HG02588 (cell line): Measurements from ENCODE around the gene PIP5K1C.

Experiments used
- ATAC-seq: cut with Tn5 transposase; IDR thresholded peaks from one replicate; pipeline ENCODE4 v1.9.1; 2021; ENCODE audit warnings: mild to moderate bottlenecking, moderate library complexity; ENCODE audit not compliant: unreplicated experiment

Gene PIP5K1C

DNA sequence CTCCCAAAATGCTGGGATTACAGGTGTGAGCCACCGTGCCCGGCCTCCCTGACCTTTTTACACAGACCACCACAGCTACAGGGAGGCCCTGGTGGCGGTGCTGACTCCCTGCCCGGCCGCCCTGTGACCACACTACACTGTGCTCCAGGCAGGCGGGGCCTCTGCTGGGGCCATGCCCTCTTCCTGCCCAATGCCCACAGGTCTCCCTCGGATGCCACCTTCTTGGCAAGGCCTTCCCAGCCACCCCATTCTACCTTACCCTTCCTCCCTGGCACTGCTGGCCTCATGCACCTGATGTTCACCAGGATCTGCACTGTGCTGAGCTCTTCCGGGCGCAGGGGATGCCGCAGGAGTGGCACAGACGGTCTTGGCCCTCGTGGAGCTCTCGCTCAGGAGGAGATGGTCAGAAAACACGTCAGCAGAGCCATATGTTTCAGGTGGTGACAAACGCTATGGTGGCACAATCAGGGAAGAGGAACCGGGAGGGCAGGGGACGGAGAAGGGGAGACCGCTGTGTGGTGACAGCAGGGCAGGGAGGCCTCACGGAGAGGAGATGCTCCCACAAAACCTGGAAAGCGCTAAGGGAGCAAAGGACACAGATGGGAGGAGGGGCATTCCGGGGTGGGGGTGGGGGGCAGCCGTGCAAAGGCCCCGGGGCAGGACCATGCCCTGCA is 4.1 kb downstream of the PIP5K1C start:
- ATAC-seq, result no peak

- no peak for ATAC-seq
Observed at GRCh38 chr19:3695124-3695733, 5.0 kb downstream of the PIP5K1C start.

- no peak for ATAC-seq
Observed at GRCh38 chr19:3694361-3695123, 5.7 kb downstream of the PIP5K1C start.

GRCh38 chr19:3693025-3693925 is 7.0 kb downstream of the PIP5K1C start:
- no peak for ATAC-seq

DNA sequence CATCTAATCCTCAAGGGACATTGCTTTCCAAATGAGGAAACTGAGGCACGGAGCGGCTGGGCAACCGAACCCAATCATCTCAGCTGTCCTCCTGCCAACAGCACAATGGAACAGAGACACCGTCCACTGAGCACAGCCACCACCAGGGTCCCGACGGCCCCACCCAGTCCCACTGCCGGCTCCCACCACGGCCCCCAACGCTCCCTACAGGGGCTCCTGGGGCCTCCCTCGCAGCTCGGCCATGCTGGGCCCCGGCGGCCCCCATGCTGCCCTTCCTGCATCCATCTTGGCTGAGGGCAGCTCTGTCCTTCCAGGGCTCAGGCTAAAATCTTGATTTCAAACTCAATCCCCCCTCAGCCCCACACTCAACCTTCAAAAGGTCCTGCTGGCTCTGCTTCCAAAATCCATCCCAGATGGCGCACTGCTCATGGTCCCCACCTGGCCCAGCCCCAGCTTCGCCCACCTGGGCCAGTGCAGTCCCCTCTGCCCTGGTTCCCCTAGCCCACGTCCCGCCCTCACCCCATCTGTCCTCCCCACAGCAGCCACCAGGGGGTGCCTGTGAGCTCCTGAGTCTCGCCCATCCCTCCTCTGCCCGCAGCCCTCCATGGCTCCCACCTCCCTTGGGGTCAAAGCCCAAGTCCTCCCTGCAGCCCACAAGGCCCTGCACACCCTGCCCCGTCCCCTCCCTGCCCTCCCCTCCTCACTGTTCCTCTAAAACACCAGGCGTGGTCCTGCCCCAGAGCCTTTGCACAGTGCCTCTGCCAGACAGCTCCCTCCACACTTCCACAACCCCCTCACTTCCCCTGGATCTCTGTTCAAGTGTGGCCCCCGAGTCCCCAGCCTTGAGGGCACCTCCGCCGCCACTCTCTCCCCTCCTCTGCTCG is 7.9 kb downstream of the PIP5K1C start:
- no peak for ATAC-seq

DNA sequence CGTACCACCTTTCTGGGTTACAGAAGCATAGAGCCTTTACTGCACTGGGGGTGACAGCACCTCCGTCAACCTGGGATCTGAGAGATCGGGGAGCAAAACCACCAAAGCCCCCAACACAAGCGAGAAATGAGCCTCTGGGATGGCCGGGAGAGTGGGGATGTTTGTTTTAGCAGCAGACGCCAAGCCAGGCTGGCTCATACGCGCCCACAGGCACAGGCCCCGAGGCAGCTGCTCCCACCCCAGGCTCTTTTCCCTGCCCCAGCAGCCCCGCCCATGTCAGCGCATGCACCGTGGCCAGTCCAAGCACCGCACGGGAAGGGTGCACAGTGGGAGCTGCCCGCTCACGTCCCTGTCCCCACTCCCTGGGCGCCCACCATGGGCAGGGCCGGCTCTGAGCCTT is 8.5 kb downstream of the PIP5K1C start:
- no peak for ATAC-seq

DNA sequence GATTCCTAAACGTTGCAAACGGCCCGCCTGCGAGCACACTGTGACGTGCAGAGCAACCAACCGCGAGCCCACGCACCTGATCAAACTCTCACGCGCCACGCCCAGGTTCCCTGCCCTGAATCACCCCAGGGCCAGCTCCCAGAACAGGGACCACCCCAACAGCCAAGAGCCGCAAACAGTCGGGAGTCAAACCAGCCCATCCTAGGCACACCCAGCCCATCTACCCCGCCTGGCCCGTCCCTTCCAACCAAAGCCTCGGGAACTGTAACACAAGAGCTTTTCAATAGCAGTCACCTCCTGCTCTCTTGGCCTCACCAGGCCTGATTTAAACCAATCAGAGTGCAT is 8.9 kb downstream of the PIP5K1C start:
- ATAC-seq, result no peak

DNA sequence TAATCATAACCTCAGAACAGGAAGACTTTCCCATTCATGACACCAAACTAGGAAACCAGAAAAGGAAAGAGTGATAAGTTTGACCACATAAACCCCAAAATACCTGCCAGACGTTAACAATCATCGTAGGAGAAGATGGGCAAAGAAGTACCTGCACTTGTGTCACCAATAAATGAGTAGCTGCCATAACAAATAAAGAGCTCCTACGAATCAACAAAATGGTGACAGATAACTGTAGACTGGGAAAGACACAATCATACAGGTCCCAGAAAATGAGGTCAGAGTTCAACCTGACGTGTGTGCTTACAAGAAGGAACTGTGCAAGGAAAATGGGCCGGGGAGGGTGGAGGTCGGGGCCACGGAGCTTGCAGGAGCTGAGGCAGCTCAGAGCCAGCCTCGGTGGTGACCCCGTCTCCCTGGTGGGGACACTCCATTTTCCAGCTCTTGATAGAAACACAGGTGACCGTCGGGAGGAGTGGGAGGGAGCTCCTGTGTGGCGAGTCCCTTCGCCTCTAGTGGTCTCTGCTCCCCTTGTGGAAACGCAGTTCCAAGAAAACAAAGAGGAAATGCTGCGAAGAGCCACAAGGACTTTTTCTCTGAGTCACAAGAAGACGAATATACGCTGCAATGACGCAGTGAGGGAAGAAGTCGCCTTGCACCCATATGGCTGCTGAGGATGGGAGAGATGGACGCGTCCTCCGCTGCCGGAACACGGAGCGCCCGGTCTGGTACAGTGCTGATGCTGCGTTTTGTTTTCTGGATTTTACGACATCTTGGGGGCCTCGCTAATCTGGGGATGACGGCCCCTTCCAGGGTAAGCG is 9.5 kb downstream of the PIP5K1C start:
- ATAC-seq, result no peak

- ATAC-seq, result no peak
Observed at GRCh38 chr19:3687774-3688706, 12.2 kb downstream of the PIP5K1C start.

- no peak for ATAC-seq
Observed at GRCh38 chr19:3687393-3687773, 12.9 kb downstream of the PIP5K1C start.

GRCh38 chr19:3684817-3685410 is 15.4 kb downstream of the PIP5K1C start:
- no peak for ATAC-seq

GRCh38 chr19:3684054-3684816 is 16.0 kb downstream of the PIP5K1C start:
- ATAC-seq, result no peak

- no peak for ATAC-seq
Observed at GRCh38 chr19:3683405-3684053, 16.7 kb downstream of the PIP5K1C start.

GRCh38 chr19:3682741-3683404 is 17.4 kb downstream of the PIP5K1C start:
- no peak for ATAC-seq

GRCh38 chr19:3682286-3682685 is 18.0 kb downstream of the PIP5K1C start:
- no peak for ATAC-seq

DNA sequence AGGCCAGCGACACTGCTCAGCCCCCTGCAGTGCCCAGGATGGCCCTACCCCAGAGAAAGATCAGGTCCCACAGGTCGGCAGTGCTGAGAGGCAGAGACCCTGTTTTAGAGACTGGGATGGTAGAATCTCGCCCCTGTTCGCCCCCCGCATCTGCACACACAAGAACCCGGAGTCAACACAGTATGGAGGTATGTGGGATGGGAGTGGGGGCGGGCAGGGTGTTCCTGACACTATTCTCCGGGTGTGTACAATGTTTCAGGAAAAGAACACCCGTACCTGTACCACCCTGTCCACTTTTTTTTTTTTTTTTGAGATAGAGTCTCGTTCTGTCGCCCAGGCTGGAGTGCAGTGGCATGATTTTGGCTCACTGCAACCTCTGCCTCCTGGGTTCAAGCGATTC is 19.3 kb downstream of the PIP5K1C start:
- no peak for ATAC-seq
